GM12878 (cell line): ENCODE measurements around the gene ZNF83. TPM values are rescaled to one million over a fixed set of nuclear protein-coding genes. Genes with fewer than 3 reads are reported as not detected.

Source experiments
- ATAC-seq: fragments of 200-7000 bp; cut with Tn5 transposase; 3 replicates; pipeline ENCODE4 v1.9.1; 2020; ENCODE audit warnings: mild to moderate bottlenecking, moderate library complexity
- BruUV-seq: library from RNA; stranded (reverse); fragments of 400-500 nt; replicated peaks from 2 replicates; lab custom pipeline; 2021; lab: Mats Ljungman, UMichigan
- CTCF ChIA-PET: fragments of 300-600 bp; sonication (Branson Sonifier 250); formaldehyde crosslinking; extraction: SDS; loops from one replicate; lab custom pipeline; 2021; ENCODE audit warnings: inconsistent platforms; lab: Yijun Ruan, JAX
- POLR2A ChIA-PET: fragments of 350-600 bp; formaldehyde crosslinking; extraction: SDS; loops from one replicate; lab custom pipeline; 2021; ENCODE audit warnings: inconsistent platforms; lab: Charles Lee
- RAD21 ChIA-PET: fragments of 300-600 bp; sonication (Branson Sonifier 250); formaldehyde crosslinking; loops from one replicate; lab custom pipeline; 2023; ENCODE audit warnings: antibody characterized with exemption; ENCODE audit not compliant: unreplicated experiment; lab: Charles Lee
- SMC1A ChIA-PET: fragments of 300-600 bp; sonication (Branson Sonifier 250); formaldehyde crosslinking; loops from one replicate; lab custom pipeline; 2023; ENCODE audit not compliant: unreplicated experiment, uncharacterized antibody; lab: Charles Lee
- DNase-seq: peaks from one replicate; pipeline ENCODE4 v3.0.0-alpha.2; 2011; ENCODE audit warnings: low read depth, low spot score
- FAIRE-seq: peaks from 3 replicates; lab custom pipeline; 2011; peaks lifted over from hg19 to GRCh38; lab: Jason Lieb, UNC
- H2AFZ ChIP-seq: 2 replicates; pipeline ENCODE4 v1.6.0; 2011; ENCODE audit warnings: low read depth, low read length, control low read depth; ENCODE audit not compliant: control insufficient read depth
- H3K27ac ChIP-seq: 2 replicates; pipeline ENCODE4 v1.5.1; 2011; ENCODE audit warnings: control low read depth; ENCODE audit not compliant: control insufficient read depth, insufficient read depth
- H3K27me3 ChIP-seq, 2 experiments: replicated peaks in 1 of 2; 2 replicates each; pipeline versions ENCODE4 v1.6.0 to v1.6.1; 2011; ENCODE audit warnings: low read length in 1 of 2; ENCODE audit not compliant: control insufficient read depth in 2 of 2, insufficient read depth in 2 of 2
- H3K36me3 ChIP-seq, 2 experiments: 2 replicates each; pipeline ENCODE4 v1.5.1; 2011; ENCODE audit warnings: low read length in 1 of 2; ENCODE audit not compliant: control insufficient read depth in 2 of 2, insufficient read depth in 2 of 2
- H3K4me1 ChIP-seq: 2 replicates; pipeline ENCODE4 v1.6.1; 2011; ENCODE audit warnings: mild to moderate bottlenecking, low read length, moderate library complexity, mixed read lengths; ENCODE audit not compliant: control insufficient read depth, insufficient read depth
- H3K4me2 ChIP-seq: 2 replicates; pipeline ENCODE4 v1.6.0; 2011; ENCODE audit warnings: control low read depth; ENCODE audit not compliant: control insufficient read depth, insufficient read depth
- H3K4me3 ChIP-seq: fragments of 200-600 bp; sonication (generic); 2 replicates; pipeline ENCODE4 v1.5.1; 2016
- H3K79me2 ChIP-seq: 2 replicates; pipeline ENCODE4 v1.6.0; 2011; ENCODE audit warnings: low read length; ENCODE audit not compliant: control insufficient read depth, insufficient read depth
- H3K9ac ChIP-seq: 2 replicates; pipeline ENCODE4 v1.8.0; 2011; ENCODE audit warnings: low read length, control low read depth, mixed read lengths; ENCODE audit not compliant: control insufficient read depth, insufficient read depth
- H3K9me3 ChIP-seq: replicated peaks from 3 replicates; pipeline ENCODE4 v1.5.1; 2011; ENCODE audit warnings: mild to moderate bottlenecking, low read length; ENCODE audit not compliant: control insufficient read depth, insufficient read depth
- H4K20me1 ChIP-seq: 2 replicates; pipeline ENCODE4 v1.6.0; 2011; ENCODE audit not compliant: control insufficient read depth, insufficient read depth
- DPF2 ChIP-seq: fragments of 450-650 bp; IDR thresholded peaks from 2 replicates; pipeline ENCODE4 v1.6.1; 2017; ENCODE audit warnings: mild to moderate bottlenecking
- EZH2 ChIP-seq: IDR thresholded peaks from 2 replicates; pipeline ENCODE4 v1.6.1; 2012; ENCODE audit warnings: low read depth, mild to moderate bottlenecking, control low read depth, inconsistent platforms, low read length, borderline replicate concordance; ENCODE audit not compliant: control insufficient read depth
- LARP7 ChIP-seq: fragments of 450-650 bp; IDR thresholded peaks from 2 replicates; pipeline ENCODE4 v1.6.1; 2017; ENCODE audit warnings: mild to moderate bottlenecking
- NRF1 ChIP-seq: conservative IDR thresholded peaks from 2 replicates; pipeline ENCODE4 v1.6.1; 2011; ENCODE audit warnings: mild to moderate bottlenecking, low read depth, low read length, improper control_type of control experiment
- PAX5 ChIP-seq: IDR thresholded peaks from 2 replicates; pipeline ENCODE4 v1.6.1; 2011; ENCODE audit warnings: low read depth, low read length, borderline replicate concordance
- SIN3A ChIP-seq: IDR thresholded peaks from 2 replicates; pipeline ENCODE4 v1.6.1; 2012; ENCODE audit warnings: low read depth, low read length, improper control_type of control experiment
- ZBTB40 ChIP-seq: fragments of 450-650 bp; IDR thresholded peaks from 2 replicates; pipeline ENCODE4 v1.6.1; 2016; ENCODE audit warnings: mild to moderate bottlenecking, moderate library complexity, borderline replicate concordance
- WGBS: methylation state at CpG from one replicate; pipeline ENCODE4 v1.1.6; 2016; ENCODE audit warnings: low lambda C conversion rate; ENCODE audit not compliant: insufficient replicate concordance, insufficient coverage; ENCODE audit errors: missing lambda C conversion rate; 5-methylcytosine and 5-hydroxymethylcytosine counted together
- in situ Hi-C: fragments of 300-500 bp; cut with MboI; formaldehyde crosslinking; loops from 9 replicates; pipeline ENCODE4 v1.14.3; 2018; ENCODE audit warnings: mixed read lengths
- intact Hi-C: fragments of 100-400 bp; cut with micrococcal nuclease; formaldehyde crosslinking; loops from one replicate; pipeline ENCODE4 v1.14.2; 2022; ENCODE audit not compliant: unreplicated experiment
- polyA plus RNA-seq, 11 experiments: library from polyadenylated mRNA; depleted of rRNA in 4 of 11; unstranded in 6 of 11; stranded (reverse) in 5 of 11; fragments of >200 nt; fragmentation: Nextera tagmentation in 4 of 11; fragmentation: Illumina TruSeq in 1 of 11; extraction: Ambion mirVana in 4 of 11; extraction: Trizol in 1 of 11; gene quantifications; 1 replicate in 1 of 11; 2 replicates in 10 of 11; pipeline versions ENCODE4 v1.2.1 to v1.2.3, GENCODE V29; 2011 to 2016; ENCODE audit warnings: inconsistent platforms in 2 of 11, missing spikeins in 2 of 11, low read depth in 1 of 11
- total RNA-seq, 4 experiments: library from RNA; depleted of rRNA in 3 of 4; stranded (reverse); fragments of >200 nt in 3 of 4; fragmentation: Illumina TruSeq in 1 of 4; extraction: Trizol in 1 of 4; gene quantifications; 2 replicates each; pipeline versions ENCODE4 v1.2.1 to v1.2.3, GENCODE V29; 2013 to 2021

Gene ZNF83
- total and polyA plus RNA-seq, 10 of the 15 experiments (the other 5 are each of a cell fraction or from before 2014, with no cell fraction given): 9.9 to 90.1 (median 18.7) TPM

DNA sequence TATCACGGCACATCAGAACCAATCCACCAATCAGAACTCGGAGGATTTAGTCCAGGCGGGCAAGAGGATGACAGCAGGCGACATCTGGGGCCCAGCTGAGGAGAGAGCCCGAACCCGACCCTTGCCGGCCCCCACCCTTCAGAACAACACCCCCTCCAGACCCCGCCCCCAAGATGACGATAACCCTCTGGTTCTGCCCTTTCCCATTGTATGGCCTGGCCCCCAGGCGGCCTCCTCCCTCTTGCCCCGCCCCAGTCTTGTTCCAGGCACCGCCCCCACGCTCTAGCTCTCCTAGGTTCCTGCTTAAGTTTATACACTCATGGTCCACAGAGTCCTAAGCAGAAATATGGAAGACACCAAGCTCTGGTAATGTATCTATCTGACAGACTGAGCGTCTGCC lies 2.8 kb upstream of the ZNF83 start:
- FAIRE-seq (no peak), DNase-seq (no peak), ATAC-seq (no peak)
- Histone ChIP-seq H3K4me3 (no peak overlapping the region), H3K9me3 (peaks cover 2% of the 10 kb centered on the region; the same call in 1 of the 3 replicates), H3K4me2 (no peak overlapping the region), H3K79me2 (no peaks in the 10 kb centered on the region; the same call in 1 of the 2 replicates), H3K9ac (no peak overlapping the region), H2AFZ (no peak overlapping the region), H3K27ac (no peak overlapping the region), H3K4me1 (no peaks in the 10 kb centered on the region), H3K27me3 (no peaks in the 10 kb centered on the region), H4K20me1 (no peaks in the 10 kb centered on the region), H3K36me3 (no peaks in the 10 kb centered on the region)
- BruUV-seq: no TSS peak
- POLR2A ChIA-PET: interaction anchor here (0.8 kb wide), 1 partner anchor 438 kb away, joined by 7 read pairs; no protein-coding TSS in a partner anchor
- 94% methylated on average over 11 of the region's 14 CpGs for WGBS
- in situ Hi-C loops: no loop called here
- RAD21 ChIA-PET: interaction anchor here (0.7 kb wide), 1 partner anchor 33 kb away, joined by 3 read pairs; no protein-coding TSS in a partner anchor
- SMC1A ChIA-PET: no interaction called here
- intact Hi-C loops: no loop called here
- CTCF ChIA-PET: no interaction called here
- TF ChIP-seq EZH2 (no peak), NRF1 (no peak), ZBTB40 (no peak), SIN3A (no peak), LARP7 (no peak), DPF2 (no peak), PAX5 (no peak)
